GM12878 (cell line): ENCODE measurements around the gene PILRB. TPM values are rescaled to one million over a fixed set of nuclear protein-coding genes. Genes with fewer than 3 reads are reported as not detected.

Experiments
- ATAC-seq: fragments of 200-7000 bp; cut with Tn5 transposase; 3 replicates; pipeline ENCODE4 v1.9.1; 2020; ENCODE audit warnings: mild to moderate bottlenecking, moderate library complexity
- BruUV-seq: library from RNA; stranded (reverse); fragments of 400-500 nt; replicated peaks from 2 replicates; lab custom pipeline; 2021; lab: Mats Ljungman, UMichigan
- CTCF ChIA-PET: fragments of 300-600 bp; sonication (Branson Sonifier 250); formaldehyde crosslinking; extraction: SDS; loops from one replicate; lab custom pipeline; 2021; ENCODE audit warnings: inconsistent platforms; lab: Yijun Ruan, JAX
- POLR2A ChIA-PET: fragments of 350-600 bp; formaldehyde crosslinking; extraction: SDS; loops from one replicate; lab custom pipeline; 2021; ENCODE audit warnings: inconsistent platforms; lab: Charles Lee
- RAD21 ChIA-PET: fragments of 300-600 bp; sonication (Branson Sonifier 250); formaldehyde crosslinking; loops from one replicate; lab custom pipeline; 2023; ENCODE audit warnings: antibody characterized with exemption; ENCODE audit not compliant: unreplicated experiment; lab: Charles Lee
- SMC1A ChIA-PET: fragments of 300-600 bp; sonication (Branson Sonifier 250); formaldehyde crosslinking; loops from one replicate; lab custom pipeline; 2023; ENCODE audit not compliant: unreplicated experiment, uncharacterized antibody; lab: Charles Lee
- DNase-seq: peaks from one replicate; pipeline ENCODE4 v3.0.0-alpha.2; 2011; ENCODE audit warnings: low read depth, low spot score
- FAIRE-seq: peaks from 3 replicates; lab custom pipeline; 2011; peaks lifted over from hg19 to GRCh38; lab: Jason Lieb, UNC
- H2AFZ ChIP-seq: 2 replicates; pipeline ENCODE4 v1.6.0; 2011; ENCODE audit warnings: low read depth, low read length, control low read depth; ENCODE audit not compliant: control insufficient read depth
- H3K27ac ChIP-seq: 2 replicates; pipeline ENCODE4 v1.5.1; 2011; ENCODE audit warnings: control low read depth; ENCODE audit not compliant: control insufficient read depth, insufficient read depth
- H3K27me3 ChIP-seq, 2 experiments: replicated peaks in 1 of 2; 2 replicates each; pipeline versions ENCODE4 v1.6.0 to v1.6.1; 2011; ENCODE audit warnings: low read length in 1 of 2; ENCODE audit not compliant: control insufficient read depth in 2 of 2, insufficient read depth in 2 of 2
- H3K36me3 ChIP-seq, 2 experiments: 2 replicates each; pipeline ENCODE4 v1.5.1; 2011; ENCODE audit warnings: low read length in 1 of 2; ENCODE audit not compliant: control insufficient read depth in 2 of 2, insufficient read depth in 2 of 2
- H3K4me1 ChIP-seq: 2 replicates; pipeline ENCODE4 v1.6.1; 2011; ENCODE audit warnings: mild to moderate bottlenecking, low read length, moderate library complexity, mixed read lengths; ENCODE audit not compliant: control insufficient read depth, insufficient read depth
- H3K4me2 ChIP-seq: 2 replicates; pipeline ENCODE4 v1.6.0; 2011; ENCODE audit warnings: control low read depth; ENCODE audit not compliant: control insufficient read depth, insufficient read depth
- H3K4me3 ChIP-seq: fragments of 200-600 bp; sonication (generic); 2 replicates; pipeline ENCODE4 v1.5.1; 2016
- H3K79me2 ChIP-seq: 2 replicates; pipeline ENCODE4 v1.6.0; 2011; ENCODE audit warnings: low read length; ENCODE audit not compliant: control insufficient read depth, insufficient read depth
- H3K9ac ChIP-seq: 2 replicates; pipeline ENCODE4 v1.8.0; 2011; ENCODE audit warnings: low read length, control low read depth, mixed read lengths; ENCODE audit not compliant: control insufficient read depth, insufficient read depth
- H3K9me3 ChIP-seq: replicated peaks from 3 replicates; pipeline ENCODE4 v1.5.1; 2011; ENCODE audit warnings: mild to moderate bottlenecking, low read length; ENCODE audit not compliant: control insufficient read depth, insufficient read depth
- H4K20me1 ChIP-seq: 2 replicates; pipeline ENCODE4 v1.6.0; 2011; ENCODE audit not compliant: control insufficient read depth, insufficient read depth
- DPF2 ChIP-seq: fragments of 450-650 bp; IDR thresholded peaks from 2 replicates; pipeline ENCODE4 v1.6.1; 2017; ENCODE audit warnings: mild to moderate bottlenecking
- TCF12 ChIP-seq: IDR thresholded peaks from 2 replicates; pipeline ENCODE4 v1.6.1; 2011; ENCODE audit warnings: low read depth, mild to moderate bottlenecking, low read length
- WGBS: methylation state at CpG from one replicate; pipeline ENCODE4 v1.1.6; 2016; ENCODE audit warnings: low lambda C conversion rate; ENCODE audit not compliant: insufficient replicate concordance, insufficient coverage; ENCODE audit errors: missing lambda C conversion rate; 5-methylcytosine and 5-hydroxymethylcytosine counted together
- in situ Hi-C: fragments of 300-500 bp; cut with MboI; formaldehyde crosslinking; loops from 9 replicates; pipeline ENCODE4 v1.14.3; 2018; ENCODE audit warnings: mixed read lengths
- intact Hi-C: fragments of 100-400 bp; cut with micrococcal nuclease; formaldehyde crosslinking; loops from one replicate; pipeline ENCODE4 v1.14.2; 2022; ENCODE audit not compliant: unreplicated experiment
- polyA plus RNA-seq, 11 experiments: library from polyadenylated mRNA; depleted of rRNA in 4 of 11; unstranded in 6 of 11; stranded (reverse) in 5 of 11; fragments of >200 nt; fragmentation: Nextera tagmentation in 4 of 11; fragmentation: Illumina TruSeq in 1 of 11; extraction: Ambion mirVana in 4 of 11; extraction: Trizol in 1 of 11; gene quantifications; 1 replicate in 1 of 11; 2 replicates in 10 of 11; pipeline versions ENCODE4 v1.2.1 to v1.2.3, GENCODE V29; 2011 to 2016; ENCODE audit warnings: inconsistent platforms in 2 of 11, missing spikeins in 2 of 11, low read depth in 1 of 11
- total RNA-seq, 4 experiments: library from RNA; depleted of rRNA in 3 of 4; stranded (reverse); fragments of >200 nt in 3 of 4; fragmentation: Illumina TruSeq in 1 of 4; extraction: Trizol in 1 of 4; gene quantifications; 2 replicates each; pipeline versions ENCODE4 v1.2.1 to v1.2.3, GENCODE V29; 2013 to 2021
- TF ChIP-seq, protein P1 (sequence below): fragments of 450-650 bp; IDR thresholded peaks from 2 replicates; pipeline ENCODE4 v1.6.1; 2016; ENCODE audit warnings: mild to moderate bottlenecking, moderate library complexity, borderline replicate concordance

Gene PILRB
- total and polyA plus RNA-seq, 10 of the 15 experiments (the other 5 are each of a cell fraction or from before 2014, with no cell fraction given), result 2.6 to 50.3 (median 22.0) TPM

DNA sequence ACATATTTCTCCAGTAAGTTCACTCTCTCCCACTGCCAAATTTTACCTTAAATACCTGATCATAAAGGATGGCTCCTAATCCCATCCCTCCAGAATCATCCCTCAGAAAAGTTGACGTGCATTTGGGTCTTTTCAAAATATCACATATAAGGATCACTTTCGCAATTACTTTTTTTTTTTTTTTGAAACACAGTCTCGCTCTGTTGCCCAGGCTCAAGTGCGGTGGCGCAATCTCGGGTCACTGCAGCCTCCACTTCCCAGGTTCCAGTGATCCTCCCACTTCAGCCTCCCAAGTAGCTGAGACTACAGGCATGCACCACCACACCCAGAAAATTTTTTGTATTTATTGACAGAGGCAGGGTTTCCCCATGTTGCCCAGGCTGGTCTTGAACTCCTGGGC lies 53.2 kb downstream of the PILRB start:
- H2AFZ ChIP-seq, result no peak overlapping the region
- intact Hi-C loops, result no loop called here
- BruUV-seq, result no TSS peak
- POLR2A ChIA-PET, result interaction anchor here (1.1 to 1.2 kb wide), 3 partner anchors 19 to 44 kb away, joined by 3 to 10 read pairs (median 4); partner anchors contain the start of gene MEPCE
- no peaks in the 10 kb centered on the region for H4K20me1 ChIP-seq
- no peaks in the 10 kb centered on the region for H3K27me3 ChIP-seq
- CTCF ChIA-PET, result interaction anchor here (0.6 to 1.6 kb wide), 5 partner anchors 9 to 280 kb away, joined by 3 to 4 read pairs (median 3); no protein-coding TSS in a partner anchor
- no peak overlapping the region for H3K4me3 ChIP-seq
- no peaks in the 10 kb centered on the region; the same call in 2 of the 3 replicates for H3K9me3 ChIP-seq
- no peaks in the 10 kb centered on the region for H3K36me3 ChIP-seq
- RAD21 ChIA-PET, result interaction anchor here (0.6 kb wide), 1 partner anchor 64 kb away, joined by 3 read pairs; no protein-coding TSS in a partner anchor
- no peaks in the 10 kb centered on the region for H3K79me2 ChIP-seq
- H3K9ac ChIP-seq, result no peak overlapping the region
- TF ChIP-seq TCF12, result no peak
- TF ChIP-seq DPF2, result no peak
- TF ChIP-seq, protein P1, sequence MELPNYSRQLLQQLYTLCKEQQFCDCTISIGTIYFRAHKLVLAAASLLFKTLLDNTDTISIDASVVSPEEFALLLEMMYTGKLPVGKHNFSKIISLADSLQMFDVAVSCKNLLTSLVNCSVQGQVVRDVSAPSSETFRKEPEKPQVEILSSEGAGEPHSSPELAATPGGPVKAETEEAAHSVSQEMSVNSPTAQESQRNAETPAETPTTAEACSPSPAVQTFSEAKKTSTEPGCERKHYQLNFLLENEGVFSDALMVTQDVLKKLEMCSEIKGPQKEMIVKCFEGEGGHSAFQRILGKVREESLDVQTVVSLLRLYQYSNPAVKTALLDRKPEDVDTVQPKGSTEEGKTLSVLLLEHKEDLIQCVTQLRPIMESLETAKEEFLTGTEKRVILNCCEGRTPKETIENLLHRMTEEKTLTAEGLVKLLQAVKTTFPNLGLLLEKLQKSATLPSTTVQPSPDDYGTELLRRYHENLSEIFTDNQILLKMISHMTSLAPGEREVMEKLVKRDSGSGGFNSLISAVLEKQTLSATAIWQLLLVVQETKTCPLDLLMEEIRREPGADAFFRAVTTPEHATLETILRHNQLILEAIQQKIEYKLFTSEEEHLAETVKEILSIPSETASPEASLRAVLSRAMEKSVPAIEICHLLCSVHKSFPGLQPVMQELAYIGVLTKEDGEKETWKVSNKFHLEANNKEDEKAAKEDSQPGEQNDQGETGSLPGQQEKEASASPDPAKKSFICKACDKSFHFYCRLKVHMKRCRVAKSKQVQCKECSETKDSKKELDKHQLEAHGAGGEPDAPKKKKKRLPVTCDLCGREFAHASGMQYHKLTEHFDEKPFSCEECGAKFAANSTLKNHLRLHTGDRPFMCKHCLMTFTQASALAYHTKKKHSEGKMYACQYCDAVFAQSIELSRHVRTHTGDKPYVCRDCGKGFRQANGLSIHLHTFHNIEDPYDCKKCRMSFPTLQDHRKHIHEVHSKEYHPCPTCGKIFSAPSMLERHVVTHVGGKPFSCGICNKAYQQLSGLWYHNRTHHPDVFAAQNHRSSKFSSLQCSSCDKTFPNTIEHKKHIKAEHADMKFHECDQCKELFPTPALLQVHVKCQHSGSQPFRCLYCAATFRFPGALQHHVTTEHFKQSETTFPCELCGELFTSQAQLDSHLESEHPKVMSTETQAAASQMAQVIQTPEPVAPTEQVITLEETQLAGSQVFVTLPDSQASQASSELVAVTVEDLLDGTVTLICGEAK, result no peak
- TF ChIP-seq, all 136 proteins: peak for 0
- no peak overlapping the region for H3K27ac ChIP-seq
- H3K4me2 ChIP-seq, result no peak overlapping the region
- DNase-seq (no peak), FAIRE-seq (no peak), ATAC-seq (no peak)
- SMC1A ChIA-PET, result interaction anchor here (1.0 to 1.8 kb wide), 5 partner anchors 7 to 278 kb away, joined by 3 to 6 read pairs (median 4); no protein-coding TSS in a partner anchor
- peaks cover 16% of the 10 kb centered on the region for H3K4me1 ChIP-seq
- WGBS, result 89% methylated on average over 6 of the region's 6 CpGs
- in situ Hi-C loops, result no loop called here
